HepG2 (cell line): Measurements from ENCODE around the gene MAN1B1. TPM values are rescaled to one million over a fixed set of nuclear protein-coding genes. Genes with fewer than 3 reads are reported as not detected.

Experiments
- ATAC-seq: fragments of 200-7000 bp; cut with Tn5 transposase; 3 replicates; pipeline ENCODE4 v1.9.1; 2020; ENCODE audit warnings: mild to moderate bottlenecking, moderate library complexity
- BruUV-seq: library from RNA; stranded (reverse); fragments of 400-500 nt; replicated peaks from 2 replicates; lab custom pipeline; 2021; lab: Mats Ljungman, UMichigan
- CTCF ChIA-PET: fragments of 300-600 bp; formaldehyde crosslinking; extraction: SDS; loops from one replicate; lab custom pipeline; 2021; ENCODE audit warnings: low total read pairs, inconsistent platforms, low intra/inter-chr PET ratio; lab: Yijun Ruan, JAX
- POLR2A ChIA-PET: fragments of 350-600 bp; sonication (Branson Sonifier 250); formaldehyde crosslinking; loops from one replicate; lab custom pipeline; 2020; ENCODE audit warnings: antibody characterized with exemption, inconsistent platforms; lab: Yijun Ruan, JAX
- DNase-seq: peaks from one replicate; pipeline ENCODE4 v3.0.0-alpha.2; 2015; ENCODE audit warnings: low spot score
- FAIRE-seq: peaks from 3 replicates; lab custom pipeline; 2011; peaks lifted over from hg19 to GRCh38; lab: Jason Lieb, UNC
- H2AFZ ChIP-seq: one replicate; pipeline ENCODE4 v1.6.1; 2011; ENCODE audit warnings: low read length, inconsistent platforms
- H3K27ac ChIP-seq: fragments of 300-600 bp; 3 replicates; pipeline ENCODE4 v1.8.0; 2011; ENCODE audit warnings: mixed run types, mild to moderate bottlenecking, mixed read lengths, low read length, inconsistent platforms; ENCODE audit not compliant: insufficient read depth; ENCODE audit errors: extremely low read length
- H3K27me3 ChIP-seq, 2 experiments: fragments of 200-600 bp in 1 of 2; 2 replicates in 1 of 2; 3 replicates in 1 of 2; pipeline versions ENCODE4 v1.6.0 to v1.8.0; 2011; ENCODE audit warnings: low read length in 2 of 2, mild to moderate bottlenecking in 2 of 2, moderate library complexity in 2 of 2, inconsistent platforms in 1 of 2; ENCODE audit not compliant: insufficient read depth in 2 of 2, control insufficient read depth in 1 of 2
- H3K36me3 ChIP-seq, 2 experiments: fragments of 200-600 bp in 1 of 2; replicated peaks in 1 of 2; 2 replicates in 1 of 2; 3 replicates in 1 of 2; pipeline versions ENCODE4 v1.5.1 to v1.8.0; 2011; ENCODE audit warnings: low read length in 2 of 2, inconsistent platforms in 1 of 2; ENCODE audit not compliant: insufficient read depth in 2 of 2, control insufficient read depth in 1 of 2
- H3K4me1 ChIP-seq: 2 replicates; pipeline ENCODE4 v1.5.1; 2012; ENCODE audit warnings: low read length, inconsistent platforms; ENCODE audit not compliant: insufficient read depth
- H3K4me2 ChIP-seq: 2 replicates; pipeline ENCODE4 v1.6.0; 2011; ENCODE audit warnings: low read depth, low read length, inconsistent platforms
- H3K4me3 ChIP-seq, 3 experiments: fragments of 200-600 bp in 1 of 3; sonication (generic), shearing (Covaris generic) in 1 of 3; replicated peaks in 1 of 3; 2 replicates each; pipeline ENCODE4 v1.5.1; 2011 to 2016; ENCODE audit warnings: low read length in 3 of 3, inconsistent platforms in 2 of 3, low read depth in 2 of 3, mild to moderate bottlenecking in 2 of 3, control low read depth in 1 of 3, mixed read lengths in 1 of 3; ENCODE audit not compliant: insufficient read depth in 1 of 3
- H3K79me2 ChIP-seq: one replicate; pipeline ENCODE4 v1.6.1; 2011; ENCODE audit warnings: low read length, inconsistent platforms; ENCODE audit not compliant: insufficient read depth
- H3K9ac ChIP-seq: 2 replicates; pipeline ENCODE4 v1.6.0; 2011; ENCODE audit warnings: mild to moderate bottlenecking, low read depth, low read length, inconsistent platforms; ENCODE audit not compliant: insufficient read depth
- H3K9me3 ChIP-seq: 2 replicates; pipeline ENCODE4 v1.5.1; 2012; ENCODE audit warnings: mild to moderate bottlenecking, low read length
- H4K20me1 ChIP-seq: 2 replicates; pipeline ENCODE4 v1.6.0; 2011; ENCODE audit warnings: inconsistent platforms, mild to moderate bottlenecking, low read length, moderate library complexity; ENCODE audit not compliant: insufficient read depth
- LCORL ChIP-seq, 2 experiments: fragments of 450-650 bp in 1 of 2; sonication (generic) in 1 of 2; formaldehyde crosslinking in 1 of 2; IDR thresholded peaks; 2 replicates each; pipeline versions ENCODE4 v1.5.0 to v1.6.1; 2017 to 2020; ENCODE audit warnings: antibody characterized with exemption in 1 of 2, missing genetic modification reagents in 1 of 2
- MIER2 ChIP-seq: IDR thresholded peaks from 2 replicates; pipeline ENCODE4 v1.6.1; 2016; ENCODE audit warnings: missing biosample characterization, missing genetic modification reagents
- NFAT5 ChIP-seq: sonication (generic); formaldehyde crosslinking; IDR thresholded peaks from 2 replicates; pipeline ENCODE4 v1.4.0; 2020; ENCODE audit warnings: missing genetic modification reagents
- REXO4 ChIP-seq: sonication (generic); formaldehyde crosslinking; IDR thresholded peaks from 2 replicates; pipeline ENCODE4 v1.8.0; 2022; ENCODE audit warnings: missing genetic modification reagents, mild to moderate bottlenecking, borderline replicate concordance
- ZBTB37 ChIP-seq: sonication (generic); formaldehyde crosslinking; IDR thresholded peaks from 2 replicates; pipeline ENCODE4 v1.4.0; 2020; ENCODE audit warnings: mild to moderate bottlenecking, missing genetic modification reagents
- ZNF101 ChIP-seq: sonication (generic); formaldehyde crosslinking; IDR thresholded peaks from 2 replicates; pipeline ENCODE4 v1.4.0; 2020; ENCODE audit warnings: mild to moderate bottlenecking, low read depth, missing genetic modification reagents, borderline replicate concordance
- ZNF232 ChIP-seq: sonication (generic); formaldehyde crosslinking; IDR thresholded peaks from 2 replicates; pipeline ENCODE4 v1.4.0; 2020; ENCODE audit warnings: missing genetic modification reagents, borderline replicate concordance
- ZNF296 ChIP-seq: sonication (generic); formaldehyde crosslinking; conservative IDR thresholded peaks from 2 replicates; pipeline ENCODE4 v1.5.0; 2020; ENCODE audit warnings: mild to moderate bottlenecking, missing genetic modification reagents
- WGBS: methylation state at CpG from one replicate; pipeline ENCODE4 v1.1.6; 2017; ENCODE audit warnings: low lambda C conversion rate; 5-methylcytosine and 5-hydroxymethylcytosine counted together
- in situ Hi-C: cut with HindIII; loops from 2 replicates; pipeline ENCODE4 v1.10.0; 2017; ENCODE audit warnings: low pct_unique_long_range_greater_than_20kb; ENCODE audit not compliant: extremely low pct_ligation_motif_present
- intact Hi-C: fragments of 100-400 bp; cut with micrococcal nuclease; formaldehyde crosslinking; loops from one replicate; pipeline ENCODE4 v1.10.0; 2022; ENCODE audit not compliant: unreplicated experiment
- polyA plus RNA-seq, 8 experiments: library from polyadenylated mRNA; depleted of rRNA in 3 of 8; stranded (reverse) in 7 of 8; unstranded in 1 of 8; fragments of >200 nt; fragmentation: Illumina TruSeq in 4 of 8; extraction: Trizol in 4 of 8; gene quantifications; 2 replicates each; pipeline versions ENCODE4 v1.2.1 to v1.2.3, GENCODE V29; 2011 to 2016; ENCODE audit warnings: low read depth in 4 of 8, missing spikeins in 1 of 8, mixed read lengths in 1 of 8; ENCODE audit not compliant: insufficient read depth in 1 of 8
- total RNA-seq, 5 experiments: library from RNA; depleted of rRNA; stranded (reverse); fragments of >200 nt; fragmentation: Illumina TruSeq; extraction: Trizol; gene quantifications; 2 replicates each; pipeline ENCODE4 v1.2.3, GENCODE V29; 2016; ENCODE audit warnings: low read depth in 1 of 5

The MAN1B1 gene
- total and polyA plus RNA-seq, 2 of the 13 experiments (the other 11 are each of a cell fraction or from before 2014, with no cell fraction given), result 48.9 to 59.5 TPM

GRCh38 chr9:137039611-137040366, 47.0 kb upstream of the MAN1B1 start:
- in situ Hi-C loops, result loop anchor here (10.0 kb wide), 2 partner anchors 195 to 265 kb away; partner anchors contain the start of genes AJM1 and PHPT1
- DNase-seq (no peak), ATAC-seq (no peak), FAIRE-seq (no peak)
- Histone ChIP-seq H4K20me1 (peaks cover 3% of the 10 kb centered on the region; the same call in 1 of the 2 replicates), H3K79me2 (no peaks in the 10 kb centered on the region), H3K9me3 (no peaks in the 10 kb centered on the region), H3K27ac (no peak overlapping the region), H3K4me3 (no peak overlapping the region), H3K4me2 (no peak overlapping the region), H3K27me3 (peaks cover 0 to 16% of the 10 kb centered on the region in 2 experiments; a peak in 3 of 5 replicates), H3K4me1 (peaks cover 22% of the 10 kb centered on the region), H3K9ac (no peak overlapping the region), H3K36me3 (no peaks in the 10 kb centered on the region), H2AFZ (no peak overlapping the region)
- no TSS peak for BruUV-seq
- intact Hi-C loops, result no loop called here
- POLR2A ChIA-PET, result no interaction called here
- CTCF ChIA-PET, result no interaction called here
- TF ChIP-seq LCORL (IDR thresholded peaks at IDR 0.05), result no peak
- no peak for TF ChIP-seq LCORL (CRISPR knock-in tag; IDR thresholded peaks at IDR 0.05)
- TF ChIP-seq ZNF101 (CRISPR knock-in tag), result no peak
- no peak for TF ChIP-seq REXO4 (CRISPR knock-in tag)
- TF ChIP-seq ZNF296 (CRISPR knock-in tag), result no peak
- WGBS, result 79% methylated on average over 22 of the region's 32 CpGs

- 89% methylated on average over 3 of the region's 23 CpGs for WGBS
Measured at GRCh38 chr9:137040568-137040967, 46.2 kb upstream of the MAN1B1 start.

More at GRCh38 chr9:137040568-137040967, 46.2 kb upstream of the MAN1B1 start:
- Histone ChIP-seq H3K36me3 (no peaks in the 10 kb centered on the region), H3K4me3 (no peak overlapping the region), H3K27ac (no peak overlapping the region), H3K4me2 (no peak overlapping the region), H3K9ac (no peak overlapping the region), H3K4me1 (peaks cover 22% of the 10 kb centered on the region), H3K9me3 (no peaks in the 10 kb centered on the region), H4K20me1 (peaks cover 3% of the 10 kb centered on the region; the same call in 1 of the 2 replicates), H3K27me3 (peaks cover 3 to 22% of the 10 kb centered on the region in 2 experiments; a peak in 4 of 5 replicates), H3K79me2 (no peaks in the 10 kb centered on the region), H2AFZ (no peak overlapping the region)
- intact Hi-C loops (no loop called here), in situ Hi-C loops (loop anchor here (10.0 kb wide), 1 partner anchor 266 kb away; no protein-coding TSS in a partner anchor)
- no TSS peak for BruUV-seq
- CTCF ChIA-PET, result no interaction called here
- ATAC-seq (no peak), FAIRE-seq (no peak), DNase-seq (no peak)
- POLR2A ChIA-PET, result no interaction called here
- TF ChIP-seq ZBTB37 (CRISPR knock-in tag), result no peak
- no peak for TF ChIP-seq NFAT5
- no peak for TF ChIP-seq MIER2 (CRISPR knock-in tag)
- no peak for TF ChIP-seq ZNF232 (CRISPR knock-in tag)
